ENCODE data around the gene NIPAL1.
A peak's percentile ranks its signal among the peaks of the same experiment; 100 is the strongest.

The NIPAL1 gene

DNA sequence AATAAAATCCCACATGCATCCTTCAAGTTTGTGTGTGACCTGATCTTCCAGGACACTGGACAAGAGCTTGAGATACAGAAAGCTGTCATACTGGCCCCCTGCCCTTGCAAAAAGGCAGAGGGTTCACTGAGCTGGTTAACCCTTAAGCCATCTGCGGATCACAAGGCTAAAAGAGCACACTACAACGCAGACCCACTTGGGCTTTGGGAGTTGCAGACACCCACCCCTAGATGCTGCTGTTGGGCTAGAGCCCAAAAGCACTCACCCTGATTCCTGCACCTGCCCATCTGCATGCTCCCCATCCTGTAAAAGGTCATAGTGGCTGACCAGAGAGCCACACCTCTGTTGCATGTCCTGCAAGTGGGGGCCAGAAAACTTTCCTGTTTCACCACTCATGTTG is 66.4 kb downstream of the NIPAL1 start:
- no peak overlapping the region for H2AK5ac ChIP-seq (ENCODE audit: low read length)
- WGBS (ENCODE audit: extremely low coverage, insufficient coverage, insufficient read length) = no CpG with 5 or more reads among the region's 2 CpGs
- H2BK5ac ChIP-seq (ENCODE audit: low read depth, low read length, poor library complexity) = no peak overlapping the region
- H3K18ac ChIP-seq (ENCODE audit: low read length) = no peak overlapping the region
- peaks cover 3 to 4% of the 10 kb centered on the region in 2 experiments for H3K4me1 ChIP-seq (ENCODE audit: control insufficient read depth in 1 of 2, insufficient read depth in 2 of 2, low read length in 2 of 2)
- H3K9me3 ChIP-seq (ENCODE audit: insufficient read depth, low read depth, low read length) = no peaks in the 10 kb centered on the region
- no peak overlapping the region for H3K4me3 ChIP-seq (ENCODE audit: low read depth, low read length)
- no peak overlapping the region for H3K4me2 ChIP-seq (ENCODE audit: low read length)
- no peak overlapping the region for H4K91ac ChIP-seq (ENCODE audit: low read depth, low read length)
- H4K12ac ChIP-seq (ENCODE audit: low read depth, low read length) = no peak overlapping the region
- no peak overlapping the region for H3K9ac ChIP-seq (ENCODE audit: low read length)
- H2BK12ac ChIP-seq (ENCODE audit: low read length) = no peak overlapping the region
- H3K36me3 ChIP-seq (ENCODE audit: control insufficient read depth in 1 of 2, insufficient read depth in 2 of 2, low read length in 2 of 2) = no peaks in the 10 kb centered on the region
- H3K14ac ChIP-seq (ENCODE audit: low read length) = no peak overlapping the region
- H2BK120ac ChIP-seq (ENCODE audit: insufficient read depth, low read length, poor library complexity) = no peak overlapping the region
- H3K79me1 ChIP-seq (ENCODE audit: low read length) = peaks cover 2% of the 10 kb centered on the region
- H3K4ac ChIP-seq (ENCODE audit: low read depth, low read length) = no peak overlapping the region
- H3K27ac ChIP-seq (ENCODE audit: low read depth, low read length) = no peak overlapping the region
- H3K23ac ChIP-seq (ENCODE audit: low read length) = no peak overlapping the region
- DNase-seq = no peak
- no peaks in the 10 kb centered on the region for H3K79me2 ChIP-seq (ENCODE audit: control insufficient read depth, insufficient read depth, low read length, poor library complexity)
- H2AFZ ChIP-seq (ENCODE audit: insufficient read depth, low read length, poor library complexity) = no peak overlapping the region
- H4K8ac ChIP-seq (ENCODE audit: low read depth, low read length) = no peak overlapping the region
- H3K27me3 ChIP-seq (ENCODE audit: insufficient read depth, low read length) = no peaks in the 10 kb centered on the region

DNA sequence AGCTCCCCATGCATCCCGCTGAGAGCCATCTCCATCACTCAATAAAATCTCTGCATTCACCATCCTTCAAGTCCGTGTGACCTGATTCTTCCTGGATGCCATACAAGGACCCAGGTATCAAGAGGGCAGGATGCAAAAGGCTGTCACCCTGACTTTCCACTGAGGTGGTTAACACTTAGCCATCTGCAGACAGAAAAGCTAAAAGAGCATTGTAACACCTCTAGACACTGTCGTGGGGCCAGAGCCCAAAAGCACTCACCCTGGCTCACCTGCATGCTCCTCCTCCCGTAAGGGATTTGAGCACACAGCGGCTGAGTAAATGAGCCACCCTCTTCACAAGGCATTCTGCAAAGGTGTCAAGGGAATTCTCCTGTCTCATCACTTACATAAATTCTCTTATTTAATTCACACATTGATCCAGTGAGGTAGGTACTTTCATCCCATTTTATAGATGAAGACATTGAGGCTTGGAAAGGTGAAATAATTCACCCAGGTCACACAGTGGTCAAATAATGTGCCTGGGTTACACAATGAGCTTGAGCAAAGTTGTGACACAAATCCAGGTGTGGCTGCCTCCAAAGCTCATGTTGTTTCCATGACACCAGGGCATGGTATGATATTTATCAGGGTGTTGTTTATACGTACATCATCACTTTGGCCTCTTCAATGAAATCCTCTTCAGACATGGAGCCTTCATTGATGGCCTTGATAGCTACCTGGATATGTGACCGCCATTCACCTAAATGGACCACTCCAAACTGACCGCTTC is 69.4 kb downstream of the NIPAL1 start:
- no peak overlapping the region for H2AK5ac ChIP-seq (ENCODE audit: low read length)
- H3K4me1 ChIP-seq (ENCODE audit: control insufficient read depth in 1 of 2, insufficient read depth in 2 of 2, low read length in 2 of 2) = no peaks in the 10 kb centered on the region
- no peak overlapping the region for H3K14ac ChIP-seq (ENCODE audit: low read length)
- DNase-seq = peak; percentile 43 to 86
- H3K36me3 ChIP-seq (ENCODE audit: control insufficient read depth in 1 of 2, insufficient read depth in 2 of 2, low read length in 2 of 2) = no peaks in the 10 kb centered on the region
- H3K9ac ChIP-seq (ENCODE audit: low read length) = no peak overlapping the region
- no peak overlapping the region for H3K4me3 ChIP-seq (ENCODE audit: low read depth, low read length)
- no peak overlapping the region for H3K27ac ChIP-seq (ENCODE audit: low read depth, low read length)
- H3K79me1 ChIP-seq (ENCODE audit: low read length) = peaks cover 2% of the 10 kb centered on the region
- H4K8ac ChIP-seq (ENCODE audit: low read depth, low read length) = no peak overlapping the region
- H3K23ac ChIP-seq (ENCODE audit: low read length) = no peak overlapping the region
- no peak overlapping the region for H2AFZ ChIP-seq (ENCODE audit: insufficient read depth, low read length, poor library complexity)
- no peak overlapping the region for H4K91ac ChIP-seq (ENCODE audit: low read depth, low read length)
- H3K27me3 ChIP-seq (ENCODE audit: insufficient read depth, low read length) = no peaks in the 10 kb centered on the region
- no peak overlapping the region for H3K4me2 ChIP-seq (ENCODE audit: low read length)
- no CpG with 5 or more reads among the region's 8 CpGs for WGBS (ENCODE audit: extremely low coverage, insufficient coverage, insufficient read length)
- H4K12ac ChIP-seq (ENCODE audit: low read depth, low read length) = no peak overlapping the region
- no peak overlapping the region for H2BK5ac ChIP-seq (ENCODE audit: low read depth, low read length, poor library complexity)
- no peak overlapping the region for H3K18ac ChIP-seq (ENCODE audit: low read length)
- H3K79me2 ChIP-seq (ENCODE audit: control insufficient read depth, insufficient read depth, low read length, poor library complexity) = no peaks in the 10 kb centered on the region
- H3K4ac ChIP-seq (ENCODE audit: low read depth, low read length) = no peak overlapping the region
- H3K9me3 ChIP-seq (ENCODE audit: insufficient read depth, low read depth, low read length) = no peaks in the 10 kb centered on the region
- H2BK12ac ChIP-seq (ENCODE audit: low read length) = no peak overlapping the region
- no peak overlapping the region for H2BK120ac ChIP-seq (ENCODE audit: insufficient read depth, low read length, poor library complexity)

Data from trophoblast cell (in vitro differentiated cells and primary cell).